ENCODE results near the gene GATA3.

Gene GATA3

GRCh38 chr10:8041284-8041991, 13.1 kb upstream of the GATA3 start:
- H3K9ac ChIP-seq (ENCODE audit: low read depth, low read length), result no peak overlapping the region
- peaks cover 100% of the 10 kb centered on the region for H3K27me3 ChIP-seq (ENCODE audit: control insufficient read depth, insufficient read depth, low read length)
- peak overlapping the region; percentile 52 for H3K4me3 ChIP-seq (ENCODE audit: low read depth, low read length)
- H3K4me1 ChIP-seq (ENCODE audit: control insufficient read depth, insufficient read depth, low read length), result peaks cover 13% of the 10 kb centered on the region
- H3K36me3 ChIP-seq (ENCODE audit: control insufficient read depth, insufficient read depth, low read length), result no peaks in the 10 kb centered on the region
- no peaks in the 10 kb centered on the region for H3K9me3 ChIP-seq (ENCODE audit: control insufficient read depth, insufficient read depth, low read length)

GRCh38 chr10:8041992-8042720, 12.3 kb upstream of the GATA3 start:
- no peaks in the 10 kb centered on the region for H3K9me3 ChIP-seq (ENCODE audit: control insufficient read depth, insufficient read depth, low read length)
- H3K4me1 ChIP-seq (ENCODE audit: control insufficient read depth, insufficient read depth, low read length), result peaks cover 13% of the 10 kb centered on the region
- H3K9ac ChIP-seq (ENCODE audit: low read depth, low read length), result no peak overlapping the region
- peak overlapping the region; percentile 52 for H3K4me3 ChIP-seq (ENCODE audit: low read depth, low read length)
- H3K27me3 ChIP-seq (ENCODE audit: control insufficient read depth, insufficient read depth, low read length), result peaks cover 100% of the 10 kb centered on the region
- H3K36me3 ChIP-seq (ENCODE audit: control insufficient read depth, insufficient read depth, low read length), result no peaks in the 10 kb centered on the region

GRCh38 chr10:8042721-8043568, 11.5 kb upstream of the GATA3 start:
- H3K36me3 ChIP-seq (ENCODE audit: control insufficient read depth, insufficient read depth, low read length), result no peaks in the 10 kb centered on the region
- peaks cover 100% of the 10 kb centered on the region for H3K27me3 ChIP-seq (ENCODE audit: control insufficient read depth, insufficient read depth, low read length)
- H3K4me1 ChIP-seq (ENCODE audit: control insufficient read depth, insufficient read depth, low read length), result peaks cover 13% of the 10 kb centered on the region
- peak overlapping the region; percentile 52 for H3K4me3 ChIP-seq (ENCODE audit: low read depth, low read length)
- no peak overlapping the region for H3K9ac ChIP-seq (ENCODE audit: low read depth, low read length)
- no peaks in the 10 kb centered on the region for H3K9me3 ChIP-seq (ENCODE audit: control insufficient read depth, insufficient read depth, low read length)

- peak overlapping the region; percentile 52 for H3K4me3 ChIP-seq (ENCODE audit: low read depth, low read length)
- H3K9ac ChIP-seq (ENCODE audit: low read depth, low read length), result no peak overlapping the region
- peaks cover 15% of the 10 kb centered on the region for H3K4me1 ChIP-seq (ENCODE audit: control insufficient read depth, insufficient read depth, low read length)
- no peaks in the 10 kb centered on the region for H3K9me3 ChIP-seq (ENCODE audit: control insufficient read depth, insufficient read depth, low read length)
- peaks cover 100% of the 10 kb centered on the region for H3K27me3 ChIP-seq (ENCODE audit: control insufficient read depth, insufficient read depth, low read length)
- H3K36me3 ChIP-seq (ENCODE audit: control insufficient read depth, insufficient read depth, low read length), result no peaks in the 10 kb centered on the region
These were observed 10.8 kb upstream of the GATA3 start for GRCh38 chr10:8043569-8044306.

GRCh38 chr10:8044331-8044907, 10.1 kb upstream of the GATA3 start:
- Histone ChIP-seq H3K27me3 (ENCODE audit: control insufficient read depth, insufficient read depth, low read length) (peaks cover 100% of the 10 kb centered on the region), H3K4me3 (ENCODE audit: low read depth, low read length) (peak overlapping the region; percentile 48), H3K36me3 (ENCODE audit: control insufficient read depth, insufficient read depth, low read length) (no peaks in the 10 kb centered on the region), H3K4me1 (ENCODE audit: control insufficient read depth, insufficient read depth, low read length) (peaks cover 15% of the 10 kb centered on the region), H3K9ac (ENCODE audit: low read depth, low read length) (no peak overlapping the region), H3K9me3 (ENCODE audit: control insufficient read depth, insufficient read depth, low read length) (no peaks in the 10 kb centered on the region)

GRCh38 chr10:8044908-8045725, 9.4 kb upstream of the GATA3 start:
- Histone ChIP-seq H3K4me3 (ENCODE audit: low read depth, low read length) (peak overlapping the region; percentile 48), H3K36me3 (ENCODE audit: control insufficient read depth, insufficient read depth, low read length) (no peaks in the 10 kb centered on the region), H3K4me1 (ENCODE audit: control insufficient read depth, insufficient read depth, low read length) (peaks cover 11% of the 10 kb centered on the region), H3K9me3 (ENCODE audit: control insufficient read depth, insufficient read depth, low read length) (no peaks in the 10 kb centered on the region), H3K27me3 (ENCODE audit: control insufficient read depth, insufficient read depth, low read length) (peaks cover 100% of the 10 kb centered on the region), H3K9ac (ENCODE audit: low read depth, low read length) (no peak overlapping the region)

GRCh38 chr10:8045726-8046494, 8.6 kb upstream of the GATA3 start:
- peak overlapping the region; percentile 48 for H3K4me3 ChIP-seq (ENCODE audit: low read depth, low read length)
- no peaks in the 10 kb centered on the region for H3K36me3 ChIP-seq (ENCODE audit: control insufficient read depth, insufficient read depth, low read length)
- H3K9ac ChIP-seq (ENCODE audit: low read depth, low read length), result no peak overlapping the region
- no peaks in the 10 kb centered on the region for H3K9me3 ChIP-seq (ENCODE audit: control insufficient read depth, insufficient read depth, low read length)
- H3K27me3 ChIP-seq (ENCODE audit: control insufficient read depth, insufficient read depth, low read length), result peaks cover 94% of the 10 kb centered on the region
- peaks cover 11% of the 10 kb centered on the region for H3K4me1 ChIP-seq (ENCODE audit: control insufficient read depth, insufficient read depth, low read length)

GRCh38 chr10:8047452-8048280, 6.8 kb upstream of the GATA3 start:
- Histone ChIP-seq H3K4me3 (ENCODE audit: low read depth, low read length) (peak overlapping the region; percentile 26), H3K36me3 (ENCODE audit: control insufficient read depth, insufficient read depth, low read length) (no peaks in the 10 kb centered on the region), H3K27me3 (ENCODE audit: control insufficient read depth, insufficient read depth, low read length) (peaks cover 92% of the 10 kb centered on the region), H3K4me1 (ENCODE audit: control insufficient read depth, insufficient read depth, low read length) (peaks cover 11% of the 10 kb centered on the region), H3K9me3 (ENCODE audit: control insufficient read depth, insufficient read depth, low read length) (no peaks in the 10 kb centered on the region), H3K9ac (ENCODE audit: low read depth, low read length) (no peak overlapping the region)

- no peaks in the 10 kb centered on the region for H3K9me3 ChIP-seq (ENCODE audit: control insufficient read depth, insufficient read depth, low read length)
- peaks cover 11% of the 10 kb centered on the region for H3K4me1 ChIP-seq (ENCODE audit: control insufficient read depth, insufficient read depth, low read length)
- H3K27me3 ChIP-seq (ENCODE audit: control insufficient read depth, insufficient read depth, low read length), result peaks cover 90% of the 10 kb centered on the region
- H3K4me3 ChIP-seq (ENCODE audit: low read depth, low read length), result peak overlapping the region; percentile 26
- H3K36me3 ChIP-seq (ENCODE audit: control insufficient read depth, insufficient read depth, low read length), result no peaks in the 10 kb centered on the region
- H3K9ac ChIP-seq (ENCODE audit: low read depth, low read length), result no peak overlapping the region
These were observed 6.0 kb upstream of the GATA3 start for GRCh38 chr10:8048281-8049008.
